ENCODE measurements around the gene PHLPP1.
"Not testable (repeated sequence)": the region's sequence is repeated elsewhere in the genome, so short reads cannot be mapped to it uniquely, and the experiment has no call there.

The PHLPP1 gene

DNA sequence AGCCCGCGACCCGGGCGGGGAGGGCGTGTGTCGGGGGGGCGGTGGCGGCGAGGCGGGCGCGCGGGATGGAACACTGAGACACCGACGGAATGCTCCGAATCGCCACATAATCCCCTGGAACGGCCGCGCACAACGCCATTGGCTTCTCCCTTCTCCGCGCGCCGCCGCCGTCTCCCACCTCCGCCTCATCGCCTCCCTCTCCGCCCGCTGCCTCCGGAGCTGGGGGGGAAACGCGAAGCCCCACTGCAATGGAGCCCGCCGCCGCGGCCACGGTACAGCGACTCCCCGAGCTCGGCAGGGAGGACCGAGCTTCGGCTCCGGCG lies at the start of gene PHLPP1:
Gene PHLPP1, plus strand, starts transcription at position 106 of the 323 bp plus-strand sequence. Its CDS starts 143 bp downstream, at position 249.
- no peak for DNase-seq (ENCODE audit: low read depth)

- DNase-seq (ENCODE audit: low read depth): no peak
Measured at GRCh38 chr18:62669225-62669624, 46.1 kb upstream of the PHLPP1 start.

DNA sequence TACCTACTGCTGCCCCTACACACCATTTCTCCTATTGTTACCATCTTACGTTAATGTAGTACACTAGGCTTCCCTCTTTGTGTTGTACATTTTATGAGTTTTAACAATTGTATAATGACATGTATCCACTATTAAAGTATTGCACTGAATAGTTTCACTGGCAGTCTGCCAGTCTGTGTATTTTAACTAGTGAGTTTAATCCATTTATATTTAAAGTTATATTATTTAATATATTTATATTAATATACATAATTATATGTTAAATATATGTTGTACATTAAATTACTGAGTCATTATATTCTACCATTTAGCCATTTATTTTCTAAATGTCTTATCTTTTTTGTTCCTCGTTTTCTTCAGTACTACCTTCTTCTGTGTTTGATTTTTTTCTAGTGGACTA lies 44.8 kb upstream of the PHLPP1 start:
- no peak for DNase-seq (ENCODE audit: low read depth)

- no peak for DNase-seq (ENCODE audit: low read depth)
Measured at GRCh38 chr18:62672600-62672999, 42.7 kb upstream of the PHLPP1 start.

GRCh38 chr18:62678847-62679485 lies 36.4 kb upstream of the PHLPP1 start:
- DNase-seq (ENCODE audit: low read depth): no peak

- no peak for DNase-seq (ENCODE audit: low read depth)
Measured at GRCh38 chr18:62682371-62682770, 33.0 kb upstream of the PHLPP1 start.

GRCh38 chr18:62683935-62684334 lies 31.4 kb upstream of the PHLPP1 start:
- DNase-seq (ENCODE audit: low read depth): no peak

DNA sequence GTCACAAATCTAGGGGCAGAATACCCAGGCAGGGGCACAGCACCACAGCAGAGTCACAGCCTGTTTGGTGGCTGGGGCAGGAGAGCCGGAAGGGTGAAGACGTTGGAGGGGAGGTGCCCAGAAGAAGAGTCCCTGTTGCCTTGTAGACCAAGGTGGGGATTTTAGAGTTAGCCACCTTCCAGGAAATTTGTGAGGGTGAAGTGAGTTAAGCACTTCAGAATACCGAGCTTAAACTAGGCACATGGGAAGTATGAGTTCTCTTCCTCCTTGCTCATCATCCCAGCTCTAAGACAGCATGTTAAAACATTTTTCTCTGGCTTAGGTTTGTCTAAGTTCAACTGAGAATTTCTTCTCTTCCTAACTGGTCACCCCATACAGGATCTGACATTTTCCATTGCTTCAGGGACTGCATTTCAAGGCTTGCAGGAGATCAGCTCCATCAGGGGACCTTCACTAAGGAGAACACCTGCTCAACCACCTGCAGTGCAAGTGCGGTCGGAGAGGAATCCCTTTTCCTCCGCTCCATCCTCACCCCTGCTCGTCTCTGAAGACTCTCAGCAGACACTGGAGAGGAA lies 26.5 kb upstream of the PHLPP1 start:
- no peak for DNase-seq (ENCODE audit: low read depth)

DNA sequence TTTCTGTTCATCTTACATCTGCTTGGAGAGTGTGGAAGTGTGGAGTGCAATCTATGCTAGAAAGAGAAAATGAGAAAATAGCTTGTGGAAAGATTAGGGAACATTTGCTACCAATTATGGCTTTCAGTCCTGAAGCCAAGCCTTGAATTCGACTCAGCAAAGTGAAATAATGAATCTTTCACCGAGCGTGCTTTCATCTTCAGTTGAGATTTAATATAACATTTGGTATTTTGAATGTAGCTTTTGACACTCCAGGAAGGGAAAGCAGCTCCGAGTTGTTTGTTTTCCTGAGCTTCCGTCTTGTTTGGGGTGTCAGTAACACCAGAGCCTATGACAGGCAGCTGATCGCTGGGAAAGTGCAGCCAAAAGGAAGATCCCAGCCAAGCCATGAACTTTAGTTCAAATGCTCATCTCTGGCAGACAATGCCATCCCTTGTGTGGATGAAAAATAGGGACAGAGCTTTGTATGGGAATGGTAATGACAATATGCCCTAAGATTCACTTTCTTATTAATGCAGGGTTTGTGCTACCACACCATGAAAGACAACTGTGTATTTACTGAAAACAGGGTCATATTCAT lies 25.0 kb upstream of the PHLPP1 start:
- DNase-seq (ENCODE audit: low read depth): no peak

DNA sequence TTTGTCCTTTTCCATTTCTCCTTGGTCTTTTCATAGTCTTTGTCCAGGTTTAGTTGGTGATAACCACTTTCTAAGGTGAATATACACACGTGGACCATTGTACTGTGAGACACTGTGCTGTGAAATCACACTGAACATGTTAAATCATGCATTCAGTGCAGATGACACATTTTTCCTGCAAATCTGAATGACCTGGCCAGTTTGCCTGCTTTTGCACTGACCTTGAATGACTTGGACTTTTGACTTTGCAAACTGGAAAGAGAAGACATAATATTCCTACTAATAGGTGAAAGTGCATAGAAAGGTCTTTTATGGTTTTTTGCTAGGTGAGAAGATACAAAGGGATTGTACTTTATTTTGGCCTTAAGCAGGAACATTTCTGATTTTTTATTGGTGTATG lies 21.7 kb upstream of the PHLPP1 start:
- no peak for DNase-seq (ENCODE audit: low read depth)

DNA sequence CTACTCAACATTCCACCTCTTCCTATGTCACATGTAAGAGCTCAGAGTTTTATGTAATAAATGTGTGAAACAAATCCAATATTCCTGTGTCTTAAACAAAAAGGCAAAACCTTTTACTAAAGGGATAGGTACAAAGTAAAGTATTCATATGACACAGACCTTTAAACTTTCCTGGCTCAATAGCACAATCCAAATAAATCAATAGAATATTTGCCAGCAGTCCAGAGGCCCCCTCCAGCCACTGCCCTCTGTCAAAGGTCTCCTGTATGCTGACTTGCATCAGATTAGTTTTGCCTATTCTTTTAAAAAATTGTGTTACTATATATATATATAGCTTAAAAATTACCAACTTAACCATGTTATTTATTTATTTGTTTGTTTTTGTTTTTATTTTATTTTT lies 17.7 kb upstream of the PHLPP1 start:
- DNase-seq (ENCODE audit: low read depth): no peak

DNA sequence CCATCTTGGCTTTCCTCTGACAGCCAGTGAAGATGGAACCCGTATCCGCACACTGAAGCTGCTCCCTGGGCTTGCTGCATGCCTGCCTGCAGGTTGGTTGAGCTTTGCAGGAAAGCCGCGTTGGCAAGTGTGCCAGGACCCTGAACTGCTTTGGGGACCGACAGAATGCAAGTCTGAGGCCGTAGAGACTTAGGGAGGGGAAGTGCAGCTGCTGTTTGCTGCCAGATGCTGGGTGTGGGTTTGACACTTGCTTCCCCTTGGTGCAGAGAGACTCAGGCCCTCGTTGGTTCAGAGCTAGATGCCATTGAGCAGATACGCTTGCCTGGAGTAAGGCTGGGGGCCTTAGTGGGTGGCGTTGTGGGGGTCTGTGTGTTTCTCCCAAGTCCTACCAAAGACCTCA lies 13.1 kb upstream of the PHLPP1 start:
- DNase-seq (ENCODE audit: low read depth): no peak

GRCh38 chr18:62706879-62707278 lies 8.5 kb upstream of the PHLPP1 start:
- DNase-seq (ENCODE audit: low read depth): not testable (repeated sequence)

GRCh38 chr18:62709908-62710307 lies 5.4 kb upstream of the PHLPP1 start:
- DNase-seq (ENCODE audit: low read depth): not testable (repeated sequence)

- no peak for DNase-seq (ENCODE audit: low read depth)
Measured at GRCh38 chr18:62710417-62710816, 4.9 kb upstream of the PHLPP1 start.

DNA sequence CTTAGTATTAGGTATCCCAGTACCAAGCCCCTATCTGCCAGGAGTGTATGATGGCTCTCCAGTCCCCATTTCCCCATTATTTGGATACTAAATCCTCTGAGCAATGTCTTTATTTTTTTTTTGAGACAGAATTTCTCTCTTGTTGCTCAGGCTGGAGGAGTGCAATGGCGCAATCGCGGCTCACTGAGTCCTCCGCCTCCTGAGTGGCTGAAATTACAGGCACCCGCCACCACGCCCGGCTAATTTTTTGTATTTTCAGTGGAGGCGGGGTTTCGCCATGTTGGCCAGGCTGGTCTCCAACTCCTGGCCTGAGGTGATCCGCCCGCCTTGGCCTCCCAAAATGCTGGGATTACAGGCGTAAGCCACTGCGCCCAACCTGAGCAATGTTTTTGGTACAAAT lies 3.6 kb upstream of the PHLPP1 start:
- no peak for DNase-seq (ENCODE audit: low read depth)

- DNase-seq (ENCODE audit: low read depth): no peak
Measured at GRCh38 chr18:62713651-62714247, 1.6 kb upstream of the PHLPP1 start.

- peak; percentile 90 for DNase-seq (ENCODE audit: low read depth)
Measured at GRCh38 chr18:62714671-62715435, 488 bp upstream of the PHLPP1 start.

- no peak for DNase-seq (ENCODE audit: low read depth)
Measured at GRCh38 chr18:62715759-62716615, 646 bp downstream of the PHLPP1 start.

GRCh38 chr18:62716619-62717168 lies 1.4 kb downstream of the PHLPP1 start:
- no peak for DNase-seq (ENCODE audit: low read depth)

- DNase-seq (ENCODE audit: low read depth): peak; percentile 59
Measured at GRCh38 chr18:62717169-62717924, 2.0 kb downstream of the PHLPP1 start.
